ENCODE measurements around the gene PIGR. TPM values are rescaled to one million over a fixed set of nuclear protein-coding genes. Genes with fewer than 3 reads are reported as not detected.

Gene PIGR
- total and polyA plus RNA-seq, 2 of the 8 experiments (the other 6 are each of a cell fraction or from before 2014, with no cell fraction given), result not detected

DNA sequence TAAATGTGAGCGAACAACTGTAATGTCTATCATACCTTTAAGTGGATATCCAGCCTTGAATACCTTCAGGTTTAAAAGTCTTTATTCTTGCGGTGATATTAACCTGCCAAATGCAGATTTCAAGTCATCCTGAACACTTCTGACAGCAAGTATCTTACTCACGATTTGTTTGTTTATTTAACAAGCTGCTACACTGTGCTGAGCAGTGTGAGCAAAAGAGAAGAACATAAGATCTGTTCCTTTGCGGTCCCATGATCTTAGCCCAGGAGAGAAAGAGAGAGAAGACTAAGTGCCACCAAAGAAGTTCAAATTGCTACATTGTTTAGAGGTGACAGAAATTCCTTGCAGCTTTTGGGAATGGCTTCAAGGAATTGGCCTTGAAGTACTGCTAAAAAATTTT, 58.6 kb downstream of the PIGR start:
- WGBS, 2 experiments (ENCODE audit: extremely low coverage in 1 of 2, insufficient coverage in 1 of 2, insufficient read length in 1 of 2, insufficient replicate concordance in 2 of 2, low coverage in 1 of 2, low lambda C conversion rate in 2 of 2, missing lambda C conversion rate in 1 of 2), result 83% methylated on average over 4 of the region's 4 CpGs; no CpG with 5 or more reads in 1 of the 2 experiments
- H2AFZ ChIP-seq (ENCODE audit: low read length), result no peak overlapping the region
- CTCF ChIA-PET (ENCODE audit: partially characterized antibody), result interaction anchor here (0.6 to 3.1 kb wide), 10 partner anchors 9 to 146 kb away, joined by 3 to 15 read pairs (median 4); partner anchors contain the start of gene IL20

More for the DNA sequence above, 58.6 kb downstream of the PIGR start:
- H2BK5ac ChIP-seq (ENCODE audit: low read depth, low read length), result no peak overlapping the region
- H3K79me1 ChIP-seq (ENCODE audit: low read depth, low read length), result no peaks in the 10 kb centered on the region
- H3K14ac ChIP-seq (ENCODE audit: insufficient read length), result no peak overlapping the region
- no peak overlapping the region for H4K8ac ChIP-seq (ENCODE audit: extremely low read depth, insufficient read depth, low read length)
- H3K23me2 ChIP-seq (ENCODE audit: low read depth, low read length), result no peaks in the 10 kb centered on the region
- POLR2A ChIA-PET (ENCODE audit: partially characterized antibody), result no interaction called here
- H3K4ac ChIP-seq (replicated peaks; ENCODE audit: insufficient read length, low read depth, low read length), result no peak overlapping the region
- H3K56ac ChIP-seq (replicated peaks; ENCODE audit: insufficient read length, low read depth, low read length), result no peak overlapping the region
- no peak for DNase-seq (ENCODE audit: low read depth in 1 of 2, low spot score in 2 of 2)
- no peak overlapping the region for H2BK12ac ChIP-seq (ENCODE audit: low read depth, low read length)
- no peak overlapping the region for H3K27ac ChIP-seq (ENCODE audit: low read depth, low read length)
- H3K36me3 ChIP-seq (ENCODE audit: control insufficient read depth in 2 of 4, insufficient read depth in 4 of 4, low read length in 3 of 4), result no peaks in the 10 kb centered on the region
- no peak overlapping the region for H4K91ac ChIP-seq (replicated peaks; ENCODE audit: insufficient read length, low read length)
- no peaks in the 10 kb centered on the region for H3K79me2 ChIP-seq (ENCODE audit: control insufficient read depth in 1 of 2, insufficient read depth in 2 of 2, low read length in 2 of 2)
- no peaks in the 10 kb centered on the region for H3K27me3 ChIP-seq (replicated peaks in 1 of 4; ENCODE audit: control insufficient read depth in 3 of 4, extremely low read depth in 1 of 4, insufficient read depth in 3 of 4, low read length in 3 of 4)
- no peak for TF ChIP-seq NANOG (IDR thresholded peaks at IDR 0.05; ENCODE audit: insufficient read depth, low read depth, low read length, poor library complexity, severe bottlenecking)
- no peak overlapping the region for H2AK5ac ChIP-seq (ENCODE audit: low read depth, low read length)
- peaks cover 0 to 3% (median 1%) of the 10 kb centered on the region in 4 experiments; a peak in 3 of 7 replicates for H3K4me1 ChIP-seq (replicated peaks in 1 of 4; ENCODE audit: control insufficient read depth in 3 of 4, insufficient read depth in 4 of 4, low read length in 3 of 4)
- H2BK20ac ChIP-seq (ENCODE audit: low read length), result no peak overlapping the region
- H2BK15ac ChIP-seq (ENCODE audit: low read length), result no peak overlapping the region
- no peak overlapping the region for H3K4me3 ChIP-seq (ENCODE audit: extremely low read depth in 1 of 4, insufficient read depth in 2 of 4, low read depth in 3 of 4, low read length in 4 of 4)
- no peak overlapping the region for H4K5ac ChIP-seq (ENCODE audit: insufficient read length, low read depth, low read length)
- no peak overlapping the region for H3K23ac ChIP-seq (ENCODE audit: insufficient read length)
- no peak overlapping the region for H3K9ac ChIP-seq (replicated peaks in 1 of 4; ENCODE audit: extremely low read depth in 1 of 4, low read depth in 3 of 4, low read length in 3 of 4)
- no peaks in the 10 kb centered on the region for H4K20me1 ChIP-seq (replicated peaks in 1 of 2; ENCODE audit: control insufficient read depth in 1 of 2, insufficient read depth in 2 of 2, low read length in 2 of 2)
- no peak overlapping the region for H3K4me2 ChIP-seq (ENCODE audit: insufficient read depth in 1 of 2, low read depth in 2 of 2, low read length in 2 of 2)
- no peak overlapping the region for H3K18ac ChIP-seq (ENCODE audit: extremely low read depth, low read length)
- H2BK120ac ChIP-seq (replicated peaks; ENCODE audit: low read depth, low read length), result no peak overlapping the region
- FAIRE-seq, result no peak
- no peaks in the 10 kb centered on the region for H3K9me3 ChIP-seq (ENCODE audit: insufficient read depth in 2 of 2, low read depth in 1 of 2, low read length in 1 of 2)
